GM19193 (cell line): ENCODE results near the gene ZNF564.

Experiments used
- POLR2A ChIP-seq: IDR thresholded peaks from 4 replicates; pipeline ENCODE4 v1.6.1; 2011; ENCODE audit not compliant: insufficient read depth, insufficient read length; ENCODE audit errors: extremely low read depth

Gene ZNF564

DNA sequence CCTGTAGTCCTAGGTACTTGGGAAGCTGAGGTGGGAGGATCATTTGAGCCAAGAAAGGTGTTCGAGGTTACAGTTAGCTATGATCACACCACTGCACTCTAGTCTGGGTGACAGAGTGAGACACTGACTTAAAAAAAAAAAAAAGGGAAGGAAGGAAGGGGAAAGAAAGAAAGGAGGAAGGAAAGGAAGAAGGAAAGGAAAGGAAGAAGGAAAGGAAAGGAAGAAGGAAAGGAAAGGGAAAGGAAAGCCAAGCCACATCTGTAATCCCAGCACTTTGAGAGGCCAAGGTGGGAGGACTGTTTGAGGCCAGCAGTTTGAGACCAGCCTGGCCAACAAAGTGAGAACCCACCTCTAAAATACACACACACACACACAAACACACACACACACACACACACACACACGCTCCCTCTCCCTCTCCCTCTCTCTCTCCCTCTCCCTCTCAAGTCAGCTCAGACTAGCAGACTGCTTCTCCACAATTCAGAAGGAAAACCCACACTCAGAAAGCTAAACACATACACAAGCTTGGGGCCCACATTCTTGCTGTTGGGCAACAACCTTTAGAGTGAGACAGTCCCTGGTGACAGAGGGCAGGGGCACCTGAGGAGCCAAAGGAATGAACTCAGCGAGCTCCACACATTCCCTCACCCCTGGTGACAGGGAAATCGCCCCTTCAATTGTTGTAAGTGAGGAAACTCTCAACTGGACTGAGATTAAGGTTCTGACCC is 69.3 kb downstream of the ZNF564 start:
- no peak for TF ChIP-seq POLR2A

- no peak for TF ChIP-seq POLR2A
These were observed 72.9 kb downstream of the ZNF564 start for GRCh38 chr19:12478234-12478941.
